Measurements from ENCODE around the gene ZSCAN23.

Gene ZSCAN23

DNA sequence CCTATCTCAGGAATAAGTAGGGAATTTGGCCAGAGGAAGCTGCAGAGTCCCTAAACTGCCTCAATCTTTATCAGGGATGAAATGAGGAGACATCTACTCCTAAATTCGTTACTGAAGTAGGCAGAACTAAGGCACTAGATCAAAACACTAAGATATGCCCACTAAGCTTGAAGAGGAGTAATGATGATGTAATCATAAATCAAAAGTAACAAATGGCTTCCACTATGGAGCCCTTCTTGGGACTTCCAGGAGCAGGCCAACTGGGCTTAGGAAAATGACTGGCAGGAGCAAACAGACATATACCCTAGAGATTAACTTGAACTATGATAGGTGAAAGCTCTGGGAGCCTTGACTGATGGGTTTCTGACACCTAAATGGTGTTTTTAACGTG lies 59.2 kb downstream of the ZSCAN23 start:
- CTCF ChIA-PET, result interaction anchor here (1.0 to 4.7 kb wide), 10 partner anchors 10 to 1266 kb away, joined by 3 to 55 read pairs (median 5); partner anchors contain the start of gene ZSCAN12
- TF ChIP-seq, protein P1, sequence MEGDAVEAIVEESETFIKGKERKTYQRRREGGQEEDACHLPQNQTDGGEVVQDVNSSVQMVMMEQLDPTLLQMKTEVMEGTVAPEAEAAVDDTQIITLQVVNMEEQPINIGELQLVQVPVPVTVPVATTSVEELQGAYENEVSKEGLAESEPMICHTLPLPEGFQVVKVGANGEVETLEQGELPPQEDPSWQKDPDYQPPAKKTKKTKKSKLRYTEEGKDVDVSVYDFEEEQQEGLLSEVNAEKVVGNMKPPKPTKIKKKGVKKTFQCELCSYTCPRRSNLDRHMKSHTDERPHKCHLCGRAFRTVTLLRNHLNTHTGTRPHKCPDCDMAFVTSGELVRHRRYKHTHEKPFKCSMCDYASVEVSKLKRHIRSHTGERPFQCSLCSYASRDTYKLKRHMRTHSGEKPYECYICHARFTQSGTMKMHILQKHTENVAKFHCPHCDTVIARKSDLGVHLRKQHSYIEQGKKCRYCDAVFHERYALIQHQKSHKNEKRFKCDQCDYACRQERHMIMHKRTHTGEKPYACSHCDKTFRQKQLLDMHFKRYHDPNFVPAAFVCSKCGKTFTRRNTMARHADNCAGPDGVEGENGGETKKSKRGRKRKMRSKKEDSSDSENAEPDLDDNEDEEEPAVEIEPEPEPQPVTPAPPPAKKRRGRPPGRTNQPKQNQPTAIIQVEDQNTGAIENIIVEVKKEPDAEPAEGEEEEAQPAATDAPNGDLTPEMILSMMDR (IDR thresholded peaks at IDR 0.05; ENCODE audit: control extremely low read depth, extremely low read depth, low read depth, missing control alignments), result no peak
- POLR2A ChIA-PET, result interaction anchor here (1.2 to 1.5 kb wide), 3 partner anchors 29 to 574 kb away, joined by 4 to 5 read pairs (median 4); a partner anchor contains a TSS

DNA sequence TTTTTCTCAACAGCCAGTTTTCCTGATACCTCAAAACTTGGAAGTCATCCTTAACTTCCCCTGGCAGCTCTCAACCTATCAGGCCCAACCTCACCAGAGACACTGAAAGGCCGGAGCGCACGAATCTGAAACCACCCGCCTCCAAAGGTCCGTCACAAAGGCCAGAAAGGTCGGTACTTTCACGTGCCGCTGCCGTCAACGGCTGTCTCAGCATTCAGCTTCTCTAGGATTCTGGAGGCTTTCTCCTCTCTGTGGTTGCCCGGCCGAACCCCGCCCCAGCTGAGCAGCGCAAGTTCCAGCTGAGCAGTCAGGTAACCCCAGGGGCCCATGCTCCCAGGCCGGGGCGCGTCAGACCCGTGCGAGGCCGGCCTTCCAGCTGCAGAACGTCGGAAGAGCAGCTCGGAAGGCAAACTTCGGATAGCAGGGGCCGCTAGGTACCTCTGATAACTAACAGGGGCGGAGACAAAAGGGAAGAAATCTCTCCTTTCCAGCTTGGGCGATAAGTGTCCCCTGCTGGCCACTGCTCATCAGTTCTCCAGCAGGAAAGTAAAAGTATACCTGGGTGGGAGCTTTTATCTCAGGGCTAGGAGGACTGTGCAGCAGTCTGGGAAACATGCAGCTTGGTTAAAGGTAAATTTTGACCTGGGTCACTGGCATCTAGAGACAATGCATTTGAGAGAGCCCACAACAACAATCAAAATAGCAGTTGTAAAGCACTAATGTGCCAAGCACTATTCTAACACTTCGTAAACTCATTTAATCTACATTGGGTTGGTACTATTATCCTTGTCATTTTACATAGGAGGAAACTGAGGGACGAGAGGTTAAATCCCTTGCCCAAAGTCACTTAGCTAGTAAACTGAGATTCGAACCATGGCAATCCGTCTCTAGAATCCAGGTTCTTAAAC lies 59.8 kb downstream of the ZSCAN23 start:
- ChIA-PET CTCF (interaction anchor here (0.7 to 4.7 kb wide), 17 partner anchors 11 to 1267 kb away, joined by 3 to 55 read pairs (median 4); partner anchors contain the start of genes ZSCAN12 and ZSCAN31), POLR2A (interaction anchor here (1.0 to 1.5 kb wide), 5 partner anchors 16 to 573 kb away, joined by 3 to 5 read pairs (median 4); partner anchors contain the start of genes ZSCAN12 and ZSCAN31)
- peak; percentile 84 for DNase-seq (ENCODE audit: extremely low spot score)
- TF ChIP-seq, protein P1 (IDR thresholded peaks at IDR 0.05; ENCODE audit: control extremely low read depth, extremely low read depth, low read depth, missing control alignments), result peak; percentile 46

More for the DNA sequence above, 59.2 kb downstream of the ZSCAN23 start:
- no peak for DNase-seq (ENCODE audit: extremely low spot score)

Data from GM10248 (cell line).